GM19438 (cell line): ENCODE data around the gene TAPT1.

Experiments used
- ATAC-seq: cut with Tn5 transposase; IDR thresholded peaks from one replicate; pipeline ENCODE4 v1.9.1; 2021; ENCODE audit warnings: low read depth; ENCODE audit not compliant: unreplicated experiment

TAPT1 gene

DNA sequence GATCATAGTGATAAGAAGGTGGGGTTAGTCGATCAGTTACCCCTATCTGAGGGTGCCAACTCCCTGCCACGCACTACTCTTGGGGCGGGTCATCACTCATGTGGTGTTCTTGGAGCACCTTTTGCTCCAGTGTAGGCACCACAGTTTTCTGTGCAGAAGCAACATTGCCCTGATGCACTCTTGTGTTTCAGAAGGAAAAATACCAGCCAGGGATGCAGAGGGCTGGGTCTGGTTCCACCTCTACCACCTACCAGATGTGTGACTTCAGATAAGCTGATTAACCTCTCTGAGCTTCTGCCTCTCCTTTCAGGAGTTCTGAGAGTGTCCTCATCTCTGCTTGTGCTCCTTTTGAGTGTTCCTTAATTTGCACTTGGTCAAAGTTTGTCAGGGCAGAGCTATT is 112.5 kb downstream of the TAPT1 start:
- no peak for ATAC-seq

GRCh38 chr4:16111533-16111932 is 114.7 kb downstream of the TAPT1 start:
- no peak for ATAC-seq

- ATAC-seq, result no peak
Observed at GRCh38 chr4:16110661-16111290, 115.5 kb downstream of the TAPT1 start.
